Upper lobe of right lung (tissue), 1 donor: ENCODE measurements around the gene KRT74. TPM values are rescaled to one million over a fixed set of nuclear protein-coding genes. Genes with fewer than 3 reads are reported as not detected.

Experiments used
- ATAC-seq: fragments of 200-7000 bp; cut with Tn5 transposase; one replicate; pipeline ENCODE4 v1.9.1; 2020; ENCODE audit warnings: mild to moderate bottlenecking, moderate library complexity
- DNase-seq: peaks from one replicate; pipeline ENCODE4 v3.0.0-alpha.2; 2020
- H3K27ac ChIP-seq: fragments of 200-600 bp; one replicate; pipeline ENCODE4 v1.8.0; 2022
- H3K27me3 ChIP-seq: fragments of 200-600 bp; one replicate; pipeline ENCODE4 v1.8.0; 2022; ENCODE audit warnings: mild to moderate bottlenecking
- H3K36me3 ChIP-seq: fragments of 200-600 bp; one replicate; pipeline ENCODE4 v1.8.0; 2022
- H3K4me1 ChIP-seq: fragments of 200-600 bp; one replicate; pipeline ENCODE4 v1.8.0; 2022
- H3K4me3 ChIP-seq: fragments of 200-600 bp; one replicate; pipeline ENCODE4 v1.8.0; 2022; ENCODE audit warnings: mild to moderate bottlenecking
- H3K9me3 ChIP-seq: fragments of 200-600 bp; one replicate; pipeline ENCODE4 v1.8.0; 2022
- intact Hi-C: fragments of 100-400 bp; cut with DNase I; formaldehyde crosslinking; loops from one replicate; pipeline ENCODE4 v1.11.0; 2022
- long read RNA-seq: library from polyadenylated mRNA; unstranded; transcript quantifications from one replicate; pipeline ENCODE4 v2.0.0, GENCODE V29; 2021
- total RNA-seq: library from RNA; stranded (reverse); fragmentation: NEBNext Ultra II Directional; extraction: Animal tissue kit (Norgen Biotek cat#: 25700); gene quantifications from one replicate; pipeline ENCODE4 v1.2.1, GENCODE V29; 2021
- TF ChIP-seq, protein P1 (sequence below): fragments of 200-600 bp; IDR thresholded peaks from one replicate; pipeline ENCODE4 v1.8.0; 2022; ENCODE audit warnings: antibody characterized with exemption
- donor health status: DM: no; HTN: yes; CAD: no; lungs with severe emphysema.

KRT74 gene
- not detected for total RNA-seq
- long read RNA-seq, result 0 reads

DNA sequence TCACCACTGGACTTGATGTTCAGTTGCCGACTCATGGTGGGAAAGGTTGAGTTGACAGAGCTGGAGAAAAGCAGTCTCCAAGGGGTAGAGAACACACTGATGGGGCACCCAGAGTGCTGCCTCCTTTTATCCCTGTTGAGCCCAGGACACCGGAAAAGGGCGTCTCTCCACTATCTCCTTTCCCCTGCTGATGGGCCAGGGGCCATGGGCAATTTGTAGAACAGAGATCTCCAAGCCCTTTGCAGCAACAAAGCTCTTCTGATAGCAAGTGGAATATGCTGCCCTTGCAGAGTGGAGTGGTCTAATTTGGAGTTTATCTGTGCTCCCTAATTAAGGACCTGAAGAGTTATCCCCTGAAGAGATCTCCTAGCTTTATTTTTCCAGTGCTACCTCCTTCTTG lies at the start of gene KRT74:
Gene KRT74, minus strand, starts transcription at position 101 of the 400 bp plus-strand sequence. Its CDS starts 66 bp downstream, at position 35.
- DNase-seq (no peak), ATAC-seq (no peak)
- no peaks in the 10 kb centered on the region for H3K36me3 ChIP-seq
- H3K4me3 ChIP-seq, result no peak within 1 kb of the TSS
- intact Hi-C loops, result no loop called here
- TF ChIP-seq, protein P1, sequence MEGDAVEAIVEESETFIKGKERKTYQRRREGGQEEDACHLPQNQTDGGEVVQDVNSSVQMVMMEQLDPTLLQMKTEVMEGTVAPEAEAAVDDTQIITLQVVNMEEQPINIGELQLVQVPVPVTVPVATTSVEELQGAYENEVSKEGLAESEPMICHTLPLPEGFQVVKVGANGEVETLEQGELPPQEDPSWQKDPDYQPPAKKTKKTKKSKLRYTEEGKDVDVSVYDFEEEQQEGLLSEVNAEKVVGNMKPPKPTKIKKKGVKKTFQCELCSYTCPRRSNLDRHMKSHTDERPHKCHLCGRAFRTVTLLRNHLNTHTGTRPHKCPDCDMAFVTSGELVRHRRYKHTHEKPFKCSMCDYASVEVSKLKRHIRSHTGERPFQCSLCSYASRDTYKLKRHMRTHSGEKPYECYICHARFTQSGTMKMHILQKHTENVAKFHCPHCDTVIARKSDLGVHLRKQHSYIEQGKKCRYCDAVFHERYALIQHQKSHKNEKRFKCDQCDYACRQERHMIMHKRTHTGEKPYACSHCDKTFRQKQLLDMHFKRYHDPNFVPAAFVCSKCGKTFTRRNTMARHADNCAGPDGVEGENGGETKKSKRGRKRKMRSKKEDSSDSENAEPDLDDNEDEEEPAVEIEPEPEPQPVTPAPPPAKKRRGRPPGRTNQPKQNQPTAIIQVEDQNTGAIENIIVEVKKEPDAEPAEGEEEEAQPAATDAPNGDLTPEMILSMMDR, result no peak
- peaks cover 6% of the 10 kb centered on the region for H3K27me3 ChIP-seq
- no peak within 1 kb of the TSS for H3K27ac ChIP-seq
- H3K4me1 ChIP-seq, result no peaks in the 10 kb centered on the region
- no peaks in the 10 kb centered on the region for H3K9me3 ChIP-seq

DNA sequence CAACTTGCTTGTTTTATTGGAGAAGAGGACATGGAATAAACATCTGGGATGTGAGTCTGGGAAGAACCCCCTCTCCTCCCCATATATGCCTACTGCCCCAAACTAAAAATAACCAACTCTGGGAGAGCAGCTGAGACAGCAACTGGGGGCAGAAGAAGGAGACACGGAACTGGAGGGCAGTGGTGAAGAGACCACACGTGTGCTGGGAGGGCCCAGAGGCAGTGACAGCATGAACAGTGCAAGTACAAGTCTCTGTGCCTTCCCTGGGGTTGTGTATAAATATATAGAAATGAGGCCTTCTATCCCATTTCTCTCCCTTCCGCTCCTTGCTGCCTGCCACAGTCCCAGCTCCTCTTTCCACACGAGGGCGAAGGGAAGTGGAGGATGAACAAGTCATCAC lies 48.7 kb upstream of the KRT74 start:
- Histone ChIP-seq H3K4me1 (no peaks in the 10 kb centered on the region), H3K9me3 (no peaks in the 10 kb centered on the region), H3K4me3 (no peak overlapping the region), H3K36me3 (no peaks in the 10 kb centered on the region), H3K27me3 (no peaks in the 10 kb centered on the region), H3K27ac (no peak overlapping the region)
- ATAC-seq, result no peak
- DNase-seq, result no peak
- intact Hi-C loops, result no loop called here
- TF ChIP-seq, protein P1, result no peak

DNA sequence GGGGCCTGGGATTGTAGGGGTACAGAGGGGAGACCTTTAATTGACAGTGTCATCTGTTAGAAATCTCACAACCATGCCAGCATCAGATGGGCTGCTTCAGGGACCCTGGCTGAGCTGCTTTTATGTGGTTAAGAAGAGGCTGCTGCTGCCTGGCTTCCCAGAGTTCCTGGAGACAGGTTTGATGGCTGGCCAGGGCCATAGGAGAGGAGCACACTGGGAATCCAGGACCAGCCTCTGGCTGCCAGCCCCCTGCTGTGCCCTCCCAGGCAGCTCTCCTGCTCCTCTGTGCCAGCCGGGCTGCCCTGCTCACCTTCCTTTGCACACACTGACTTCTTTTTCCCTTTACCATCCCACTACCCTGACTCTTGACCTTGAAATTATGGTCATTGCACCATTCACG lies 45.2 kb upstream of the KRT74 start:
- Histone ChIP-seq H3K4me1 (no peaks in the 10 kb centered on the region), H3K9me3 (no peaks in the 10 kb centered on the region), H3K27ac (no peak overlapping the region), H3K36me3 (no peaks in the 10 kb centered on the region), H3K27me3 (no peaks in the 10 kb centered on the region), H3K4me3 (no peak overlapping the region)
- ATAC-seq (no peak), DNase-seq (no peak)
- TF ChIP-seq, protein P1, result no peak
- intact Hi-C loops, result no loop called here

DNA sequence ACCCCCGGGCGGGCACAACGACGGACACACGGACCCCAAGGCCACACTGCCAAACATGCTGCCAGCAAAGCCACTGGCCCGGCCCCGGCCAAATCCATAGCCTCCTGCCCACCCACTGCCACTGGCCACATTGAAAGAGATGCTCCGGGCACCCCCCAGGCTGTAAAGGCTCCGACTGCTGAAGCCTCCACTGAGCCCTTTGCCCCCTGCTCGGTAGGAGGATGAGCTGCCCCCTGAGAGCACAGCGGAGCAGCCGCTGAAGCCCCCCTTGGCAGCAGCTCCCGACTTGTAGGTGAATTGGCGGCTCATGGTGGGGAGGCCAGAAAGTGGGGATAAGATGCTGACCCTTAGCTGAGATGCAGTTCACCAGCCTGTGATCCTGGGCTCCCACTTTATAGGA lies 44.6 kb upstream of the KRT74 start, which contains the start of gene KRT73:
Gene KRT73, minus strand, starts transcription at position 344 of the 400 bp plus-strand sequence. Its CDS starts 35 bp downstream, at position 309.
- Histone ChIP-seq H3K9me3 (no peaks in the 10 kb centered on the region), H3K4me3 (no peak within 1 kb of the TSS), H3K4me1 (no peaks in the 10 kb centered on the region), H3K27ac (no peak within 1 kb of the TSS), H3K36me3 (no peaks in the 10 kb centered on the region), H3K27me3 (no peaks in the 10 kb centered on the region)
- TF ChIP-seq, protein P1, result no peak
- ATAC-seq (no peak), DNase-seq (no peak)
- intact Hi-C loops, result no loop called here

DNA sequence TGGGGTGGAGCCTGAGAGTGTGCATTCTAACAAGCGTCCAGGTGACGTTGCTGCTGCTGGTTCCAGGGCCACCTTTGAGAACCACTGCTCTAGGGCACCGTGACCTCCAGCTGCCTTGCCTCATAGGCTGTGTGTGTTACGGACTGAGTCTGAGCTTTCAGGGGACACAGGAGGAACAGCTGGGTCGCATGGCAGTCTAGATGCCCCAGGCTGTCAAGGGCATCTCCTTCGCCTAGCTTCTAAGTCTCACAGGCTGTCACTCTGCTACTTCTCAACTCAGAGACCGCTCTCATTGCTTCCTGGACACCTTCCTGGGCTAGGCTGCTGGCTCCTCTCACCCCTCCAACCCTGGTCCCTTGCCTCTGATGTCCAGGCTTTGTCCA lies 43.8 kb upstream of the KRT74 start:
- H3K27me3 ChIP-seq, result no peaks in the 10 kb centered on the region
- H3K4me3 ChIP-seq, result no peak overlapping the region
- DNase-seq, result no peak
- no peak overlapping the region for H3K27ac ChIP-seq
- H3K36me3 ChIP-seq, result no peaks in the 10 kb centered on the region
- intact Hi-C loops, result no loop called here
- no peak for ATAC-seq
- no peaks in the 10 kb centered on the region for H3K4me1 ChIP-seq
- H3K9me3 ChIP-seq, result no peaks in the 10 kb centered on the region
- TF ChIP-seq, protein P1, result no peak
